Body of pancreas (tissue), 4 donors: ENCODE data around the gene FYCO1. TPM values are rescaled to one million over a fixed set of nuclear protein-coding genes. Genes with fewer than 3 reads are reported as not detected.

ENCODE experiments used
- ATAC-seq: fragments of 150-250 bp; one replicate; pipeline ENCODE4 v1.9.1; 2016
- DNase-seq, 4 donors: peaks; one replicate each; pipeline ENCODE4 v3.0.0-alpha.2; 2019
- H3K27ac ChIP-seq, 4 donors: fragments of 200-600 bp; sonication (generic); 1 replicate in 3 of 4; 2 replicates in 1 of 4; pipeline versions ENCODE4 v1.5.1 to v1.6.1; 2016 to 2019; ENCODE audit warnings: mild to moderate bottlenecking in 1 of 4, mixed read lengths in 1 of 4, moderate library complexity in 1 of 4
- H3K27me3 ChIP-seq, 2 donors: fragments of 200-600 bp; sonication (generic); one replicate each; pipeline ENCODE4 v1.6.0; 2016; ENCODE audit warnings: mild to moderate bottlenecking in 1 of 2
- H3K36me3 ChIP-seq, 2 donors: fragments of 200-600 bp; sonication (generic); replicated peaks in 1 of 2; 2 replicates each; pipeline ENCODE4 v1.5.1; 2016; ENCODE audit warnings: low read depth in 2 of 2; ENCODE audit not compliant: insufficient read depth in 1 of 2
- H3K4me1 ChIP-seq: fragments of 200-600 bp; sonication (generic); one replicate; pipeline ENCODE4 v1.6.0; 2016
- H3K4me3 ChIP-seq, 2 donors: fragments of 200-600 bp; sonication (generic); 1 replicate in 1 of 2; 2 replicates in 1 of 2; pipeline ENCODE4 v1.5.1; 2016 to 2019
- H3K9me3 ChIP-seq, 3 donors: fragments of 200-600 bp; sonication (generic); 1 replicate in 2 of 3; 2 replicates in 1 of 3; pipeline ENCODE4 v1.5.1; 2016
- CTCF ChIP-seq, 7 experiments: fragments of 450-650 bp in 4 of 7; fragments of 200-600 bp in 3 of 7; sonication (generic) in 3 of 7; IDR thresholded peaks; one replicate each; pipeline ENCODE4 v1.5.1; 2016 to 2019; ENCODE audit warnings: antibody characterized with exemption in 7 of 7
- POLR2A ChIP-seq, 3 donors: fragments of 450-650 bp; IDR thresholded peaks; one replicate each; pipeline ENCODE4 v1.6.1; 2016; ENCODE audit warnings: antibody characterized with exemption in 3 of 3, mild to moderate bottlenecking in 2 of 3
- WGBS, 2 donors: methylation state at CpG; one replicate each; pipeline ENCODE4 v1.1.5; 2017; 5-methylcytosine and 5-hydroxymethylcytosine counted together
- intact Hi-C: fragments of 100-400 bp; cut with DNase I; formaldehyde crosslinking; loops from one replicate; pipeline ENCODE4 v1.15.1; 2023
- total RNA-seq, 2 donors: library from RNA; depleted of rRNA; stranded (reverse); fragments of >200 nt; gene quantifications; one replicate each; pipeline ENCODE4 v1.1.0, GENCODE V29; 2016

FYCO1 gene
- total RNA-seq, 2 donors from 2014 or later, result 20.0 to 25.4 TPM

- no peak overlapping the region for H3K4me3 ChIP-seq
- TF ChIP-seq CTCF (IDR thresholded peaks at IDR 0.05), result no peak
- no peak for TF ChIP-seq POLR2A (IDR thresholded peaks at IDR 0.05)
- ATAC-seq (no peak), DNase-seq (no peak)
- no peak overlapping the region for H3K27ac ChIP-seq
- WGBS, 2 donors, result 89 to 91% methylated on average over 2 to 6 of the region's 6 CpGs
- H3K27me3 ChIP-seq, result no peaks in the 10 kb centered on the region
- H3K4me1 ChIP-seq, result no peaks in the 10 kb centered on the region
- intact Hi-C loops, result no loop called here
- H3K36me3 ChIP-seq, result peaks cover 38 to 42% of the 10 kb centered on the region in 2 donors
- no peaks in the 10 kb centered on the region for H3K9me3 ChIP-seq
These were observed 37.3 kb downstream of the FYCO1 start for GRCh38 chr3:45958321-45958791.

- Histone ChIP-seq H3K27ac (no peak overlapping the region), H3K4me3 (no peak overlapping the region), H3K27me3 (no peaks in the 10 kb centered on the region), H3K36me3 (peaks cover 40 to 44% of the 10 kb centered on the region in 2 donors), H3K9me3 (no peaks in the 10 kb centered on the region), H3K4me1 (no peaks in the 10 kb centered on the region)
- intact Hi-C loops, result no loop called here
- DNase-seq, result no peak
- ATAC-seq, result no peak
- TF ChIP-seq POLR2A (IDR thresholded peaks at IDR 0.05) (no peak), CTCF (IDR thresholded peaks at IDR 0.05) (no peak)
- 77 to 87% methylated on average over 5 of the region's 5 CpGs for WGBS, 2 donors
These were observed 38.0 kb downstream of the FYCO1 start for GRCh38 chr3:45957586-45957985.

GRCh38 chr3:45955706-45956105, 39.9 kb downstream of the FYCO1 start:
- DNase-seq (no peak), ATAC-seq (no peak)
- Histone ChIP-seq H3K4me3 (no peak overlapping the region), H3K9me3 (no peaks in the 10 kb centered on the region), H3K27ac (no peak overlapping the region), H3K36me3 (peaks cover 24 to 53% of the 10 kb centered on the region in 2 donors), H3K4me1 (no peaks in the 10 kb centered on the region), H3K27me3 (no peaks in the 10 kb centered on the region)
- intact Hi-C loops, result no loop called here
- no peak for TF ChIP-seq CTCF (IDR thresholded peaks at IDR 0.05)
- no peak for TF ChIP-seq POLR2A (IDR thresholded peaks at IDR 0.05)
- 96% methylated on average over 4 of the region's 4 CpGs for WGBS, 2 donors

GRCh38 chr3:45955017-45955647, 40.5 kb downstream of the FYCO1 start:
- Histone ChIP-seq H3K4me3 (no peak overlapping the region), H3K9me3 (no peaks in the 10 kb centered on the region), H3K27me3 (no peaks in the 10 kb centered on the region), H3K36me3 (peaks cover 20 to 51% of the 10 kb centered on the region in 2 donors), H3K4me1 (no peaks in the 10 kb centered on the region), H3K27ac (no peak overlapping the region)
- WGBS, 2 donors, result 90% methylated on average over 11 of the region's 11 CpGs
- no peak for ATAC-seq
- DNase-seq, result no peak
- TF ChIP-seq POLR2A (IDR thresholded peaks at IDR 0.05), result no peak
- TF ChIP-seq CTCF (IDR thresholded peaks at IDR 0.05), result no peak
- intact Hi-C loops, result no loop called here

GRCh38 chr3:45954306-45954705, 41.3 kb downstream of the FYCO1 start:
- Histone ChIP-seq H3K4me1 (no peaks in the 10 kb centered on the region), H3K9me3 (no peaks in the 10 kb centered on the region), H3K4me3 (no peak overlapping the region), H3K36me3 (peaks cover 19 to 48% of the 10 kb centered on the region in 2 donors), H3K27me3 (no peaks in the 10 kb centered on the region), H3K27ac (no peak overlapping the region)
- ATAC-seq (no peak), DNase-seq (no peak)
- no peak for TF ChIP-seq POLR2A (IDR thresholded peaks at IDR 0.05)
- TF ChIP-seq CTCF (IDR thresholded peaks at IDR 0.05), result no peak
- intact Hi-C loops, result no loop called here
- WGBS, 2 donors, result 96 to 100% methylated on average over 2 to 3 of the region's 3 CpGs
